Large intestine (tissue), 3 donors: ENCODE data around the gene SC5D. TPM values are rescaled to one million over a fixed set of nuclear protein-coding genes. Genes with fewer than 3 reads are reported as not detected.

Experiments
- DNase-seq, 2 donors: peaks; one replicate each; pipeline versions ENCODE4 v3.0.0 to v3.0.0-alpha.2; 2013
- H3K27ac ChIP-seq: one replicate; pipeline ENCODE4 v1.5.1; 2013; ENCODE audit warnings: low read length
- H3K27me3 ChIP-seq: 2 replicates; pipeline ENCODE4 v1.6.1; 2013; ENCODE audit warnings: low read length; ENCODE audit not compliant: control insufficient read depth, insufficient read depth
- H3K36me3 ChIP-seq: 2 replicates; pipeline ENCODE4 v1.6.1; 2013; ENCODE audit warnings: low read length; ENCODE audit not compliant: control insufficient read depth, insufficient read depth
- H3K4me1 ChIP-seq: one replicate; pipeline ENCODE4 v1.6.1; 2013; ENCODE audit warnings: low read length; ENCODE audit not compliant: control insufficient read depth, insufficient read depth
- H3K4me3 ChIP-seq: one replicate; pipeline ENCODE4 v1.5.1; 2013; ENCODE audit warnings: low read length
- H3K9me3 ChIP-seq: one replicate; pipeline ENCODE4 v1.6.1; 2013; ENCODE audit warnings: mild to moderate bottlenecking, low read depth, low read length, moderate library complexity; ENCODE audit not compliant: control insufficient read depth
- WGBS: methylation state at CpG from one replicate; pipeline ENCODE4 v1.1.5; 2013; ENCODE audit warnings: low lambda C conversion rate; ENCODE audit not compliant: insufficient coverage; 5-methylcytosine and 5-hydroxymethylcytosine counted together
- polyA plus RNA-seq: library from polyadenylated mRNA; unstranded; fragments of 120-200 nt; gene quantifications from one replicate; pipeline ENCODE4 v1.2.1, GENCODE V29; 2013

Gene SC5D
- polyA plus RNA-seq, 1 donor, result 51.3 TPM

DNA sequence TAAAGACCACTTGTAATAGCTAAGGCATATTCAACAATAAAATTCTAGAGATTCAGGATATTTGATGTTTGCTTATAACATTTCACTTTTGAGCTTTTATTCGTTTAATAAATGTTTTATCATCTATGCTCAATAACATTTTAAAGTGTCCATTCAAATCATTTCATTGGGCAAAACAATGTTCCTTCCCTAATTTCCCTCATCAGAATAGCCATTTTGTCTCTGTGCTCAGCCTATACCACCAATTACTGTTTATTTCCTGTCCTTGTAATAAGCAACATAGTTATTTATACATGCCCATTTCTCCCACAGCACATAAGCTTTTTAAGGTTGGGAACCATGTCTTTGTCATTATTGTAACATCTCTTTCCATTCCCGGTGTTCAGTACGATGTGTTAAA, 1.3 kb upstream of the SC5D start:
- no peak overlapping the region for H3K4me3 ChIP-seq
- 84% methylated on average over 3 of the region's 3 CpGs for WGBS
- no peak for DNase-seq
- peaks cover 4% of the 10 kb centered on the region for H3K4me1 ChIP-seq
- H3K27ac ChIP-seq, result no peak overlapping the region
- no peaks in the 10 kb centered on the region for H3K9me3 ChIP-seq
- H3K27me3 ChIP-seq, result no peaks in the 10 kb centered on the region
- H3K36me3 ChIP-seq, result no peaks in the 10 kb centered on the region

- H3K4me3 ChIP-seq, result peak overlapping the region; percentile 74
- no peaks in the 10 kb centered on the region for H3K36me3 ChIP-seq
- H3K4me1 ChIP-seq, result peaks cover 4% of the 10 kb centered on the region
- no peaks in the 10 kb centered on the region for H3K27me3 ChIP-seq
- DNase-seq, result peak; percentile 3 to 72
- H3K9me3 ChIP-seq, result no peaks in the 10 kb centered on the region
- peak overlapping the region; percentile 85 for H3K27ac ChIP-seq
- WGBS, result 0% methylated on average over 2 of the region's 19 CpGs
Measured at GRCh38 chr11:121291896-121292494, 576 bp upstream of the SC5D start.

DNA sequence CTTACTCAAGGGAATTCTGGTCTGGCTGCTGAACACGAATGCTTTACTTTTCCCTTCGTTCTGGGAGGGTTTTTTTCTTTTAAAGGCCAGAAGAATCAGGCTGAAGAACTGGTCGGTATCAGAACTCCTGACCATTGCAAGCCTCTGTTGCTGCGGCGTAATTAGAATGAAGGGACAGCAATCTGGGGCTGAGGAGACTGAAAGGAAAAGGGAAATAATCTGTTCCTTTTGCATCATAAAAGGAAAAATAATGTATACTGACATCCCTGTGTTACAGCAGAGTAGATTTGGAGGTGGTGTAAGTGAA, 670 bp downstream of the SC5D start:
- WGBS, result no CpG with 5 or more reads among the region's 5 CpGs
- Histone ChIP-seq H3K4me3 (peak overlapping the region; percentile 74), H3K27me3 (no peaks in the 10 kb centered on the region), H3K27ac (peak overlapping the region; percentile 85), H3K9me3 (no peaks in the 10 kb centered on the region), H3K36me3 (no peaks in the 10 kb centered on the region), H3K4me1 (peaks cover 4% of the 10 kb centered on the region)
- DNase-seq, result no peak

DNA sequence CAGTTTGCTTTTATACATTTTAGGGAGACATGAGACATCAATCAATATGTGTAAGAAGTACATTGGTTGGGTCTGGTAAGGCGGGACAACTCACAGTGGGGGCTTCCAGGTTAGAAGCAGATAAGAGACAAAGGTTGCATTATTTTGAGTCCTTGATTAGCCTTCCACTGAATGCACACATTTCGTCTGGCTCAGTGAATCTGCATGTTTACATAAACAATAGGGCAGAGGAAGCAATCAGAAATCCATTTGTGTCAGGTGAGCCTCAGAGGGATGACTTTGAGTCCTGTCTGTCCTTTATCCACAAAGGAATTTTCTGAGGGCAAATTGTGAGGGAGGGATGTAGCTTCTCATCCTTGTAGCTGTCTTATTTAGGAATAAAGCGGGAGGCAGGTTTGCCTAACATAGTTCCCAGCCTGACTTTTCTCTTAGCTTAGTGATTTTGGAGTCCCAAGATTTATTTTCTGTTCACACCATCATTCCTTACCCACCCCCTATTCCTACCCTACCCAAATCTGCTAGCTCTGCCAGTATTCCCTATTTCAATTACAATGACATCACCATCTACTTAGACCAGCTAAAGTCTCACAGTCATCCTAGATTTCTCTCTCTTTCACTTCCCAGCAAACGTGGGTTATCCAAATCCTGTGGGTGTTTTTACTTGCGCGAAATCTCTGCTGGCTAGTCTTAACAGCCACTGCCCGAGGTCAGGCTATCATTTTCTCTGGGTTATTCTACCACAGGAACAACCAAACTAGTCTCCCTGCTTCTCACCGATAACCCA, 2.9 kb downstream of the SC5D start:
- Histone ChIP-seq H3K36me3 (no peaks in the 10 kb centered on the region), H3K9me3 (no peaks in the 10 kb centered on the region), H3K4me1 (peaks cover 4% of the 10 kb centered on the region), H3K27ac (no peak overlapping the region), H3K4me3 (no peak overlapping the region), H3K27me3 (no peaks in the 10 kb centered on the region)
- WGBS, result 86% methylated on average over 1 of the region's 8 CpGs
- DNase-seq, result no peak

DNA sequence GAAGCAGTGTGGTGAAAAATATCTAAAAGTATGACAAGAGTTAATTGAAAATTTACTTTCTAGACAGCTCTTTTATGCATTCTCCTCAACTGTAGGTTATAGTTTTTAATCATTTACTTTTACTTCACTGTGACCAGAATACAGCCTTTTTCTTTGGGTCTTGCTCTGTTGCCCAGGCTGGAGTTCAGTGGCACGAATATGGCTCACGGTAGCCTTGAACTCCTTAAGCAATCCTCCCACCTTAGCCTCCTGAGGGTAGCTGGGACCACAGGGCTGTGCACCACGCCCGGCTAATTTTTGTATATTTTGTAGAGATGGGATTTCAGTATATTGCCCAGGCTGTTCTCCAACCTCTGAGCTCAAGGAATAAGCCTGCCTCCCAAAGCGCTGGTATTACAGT, 5.3 kb downstream of the SC5D start:
- H3K27me3 ChIP-seq, result no peaks in the 10 kb centered on the region
- H3K27ac ChIP-seq, result no peak overlapping the region
- no peak overlapping the region for H3K4me3 ChIP-seq
- DNase-seq, result no peak
- peaks cover 4% of the 10 kb centered on the region for H3K4me1 ChIP-seq
- no peaks in the 10 kb centered on the region for H3K9me3 ChIP-seq
- 100% methylated on average over 1 of the region's 5 CpGs for WGBS
- H3K36me3 ChIP-seq, result no peaks in the 10 kb centered on the region

- no peak overlapping the region for H3K4me3 ChIP-seq
- no CpG with 5 or more reads among the region's 5 CpGs for WGBS
Measured at GRCh38 chr11:121298774-121299173, 6.2 kb downstream of the SC5D start.

GRCh38 chr11:121299417-121299816, 6.8 kb downstream of the SC5D start:
- Histone ChIP-seq H3K36me3 (no peaks in the 10 kb centered on the region), H3K9me3 (no peaks in the 10 kb centered on the region)

More at GRCh38 chr11:121298774-121299173, 6.2 kb downstream of the SC5D start:
- H3K4me1 ChIP-seq, result peaks cover 1% of the 10 kb centered on the region
- H3K27ac ChIP-seq, result no peak overlapping the region
- H3K9me3 ChIP-seq, result no peaks in the 10 kb centered on the region
- no peak for DNase-seq
- no peaks in the 10 kb centered on the region for H3K27me3 ChIP-seq
- H3K36me3 ChIP-seq, result no peaks in the 10 kb centered on the region

GRCh38 chr11:121300313-121300971, 7.9 kb downstream of the SC5D start:
- no peaks in the 10 kb centered on the region for H3K9me3 ChIP-seq
- H3K4me3 ChIP-seq, result no peak overlapping the region
- no CpG with 5 or more reads among the region's 2 CpGs for WGBS
- H3K27ac ChIP-seq, result no peak overlapping the region
- peaks cover 4% of the 10 kb centered on the region for H3K36me3 ChIP-seq
- H3K27me3 ChIP-seq, result no peaks in the 10 kb centered on the region
- DNase-seq, result no peak
- no peaks in the 10 kb centered on the region for H3K4me1 ChIP-seq

More at GRCh38 chr11:121299417-121299816, 6.8 kb downstream of the SC5D start:
- no peak for DNase-seq
- Histone ChIP-seq H3K27ac (no peak overlapping the region), H3K4me1 (no peaks in the 10 kb centered on the region), H3K27me3 (no peaks in the 10 kb centered on the region), H3K4me3 (no peak overlapping the region)

- Histone ChIP-seq H3K36me3 (peaks cover 6% of the 10 kb centered on the region), H3K27ac (no peak overlapping the region), H3K27me3 (no peaks in the 10 kb centered on the region), H3K4me3 (no peak overlapping the region), H3K9me3 (no peaks in the 10 kb centered on the region), H3K4me1 (no peaks in the 10 kb centered on the region)
- no peak for DNase-seq
- 80% methylated on average over 2 of the region's 3 CpGs for WGBS
Measured at GRCh38 chr11:121300972-121301699, 8.6 kb downstream of the SC5D start.

DNA sequence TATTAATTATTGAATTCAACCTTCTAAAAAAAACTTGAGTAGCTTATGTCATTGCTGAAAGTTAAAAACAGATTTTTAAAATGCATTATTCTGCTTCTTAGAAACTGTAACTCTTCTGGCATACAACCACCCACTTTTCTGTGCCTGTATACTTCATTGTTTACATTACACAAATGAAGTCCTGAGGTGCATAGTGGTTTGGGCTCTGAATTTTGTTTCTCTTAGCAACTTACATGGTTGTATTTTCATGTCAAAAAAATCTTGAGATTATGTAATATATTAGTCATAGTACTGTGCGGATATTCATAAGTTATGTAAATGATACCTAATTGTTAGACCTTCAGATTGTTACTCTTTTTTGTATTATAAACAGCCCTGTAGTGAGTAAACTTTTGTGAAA, 12.2 kb downstream of the SC5D start:
- Histone ChIP-seq H3K4me1 (no peaks in the 10 kb centered on the region), H3K27ac (no peak overlapping the region), H3K36me3 (peaks cover 19% of the 10 kb centered on the region), H3K4me3 (no peak overlapping the region), H3K9me3 (no peaks in the 10 kb centered on the region), H3K27me3 (no peaks in the 10 kb centered on the region)
- no peak for DNase-seq
- WGBS, result no CpG with 5 or more reads among the region's 1 CpG
